Calu3 (cell line): ENCODE results near the gene GUCY1B1. TPM values are rescaled to one million over a fixed set of nuclear protein-coding genes. Genes with fewer than 3 reads are reported as not detected.

Source experiments
- BruUV-seq: library from RNA; stranded (reverse); fragments of 400-500 nt; replicated peaks from 2 replicates; lab custom pipeline; 2021; lab: Mats Ljungman, UMichigan
- CTCF ChIA-PET: fragments of 300-600 bp; sonication (Branson Sonifier 250); formaldehyde crosslinking; loops from one replicate; lab custom pipeline; 2022; ENCODE audit warnings: antibody characterized with exemption; lab: Charles Lee
- DNase-seq: peaks from one replicate; pipeline ENCODE4 v3.0.0; 2022
- H3K27ac Mint-ChIP-seq: one replicate; pipeline ENCODE4 v1.8.0; 2022; ENCODE audit warnings: mixed read lengths; ENCODE audit not compliant: unreplicated experiment
- H3K27me3 Mint-ChIP-seq: one replicate; pipeline ENCODE4 v1.8.0; 2022; ENCODE audit warnings: mixed read lengths; ENCODE audit not compliant: unreplicated experiment
- H3K36me3 Mint-ChIP-seq: one replicate; pipeline ENCODE4 v1.8.0; 2022; ENCODE audit warnings: mild to moderate bottlenecking, moderate library complexity, mixed read lengths; ENCODE audit not compliant: insufficient read depth, unreplicated experiment
- H3K4me1 Mint-ChIP-seq: one replicate; pipeline ENCODE4 v1.8.0; 2022; ENCODE audit warnings: mild to moderate bottlenecking, low read depth, mixed read lengths; ENCODE audit not compliant: unreplicated experiment
- H3K4me3 Mint-ChIP-seq: one replicate; pipeline ENCODE4 v1.8.0; 2022; ENCODE audit warnings: mild to moderate bottlenecking, low read depth, moderate library complexity, mixed read lengths; ENCODE audit not compliant: unreplicated experiment
- H3K9me3 Mint-ChIP-seq: one replicate; pipeline ENCODE4 v1.8.0; 2022; ENCODE audit warnings: low read depth, mixed read lengths; ENCODE audit not compliant: unreplicated experiment
- intact Hi-C: fragments of 100-400 bp; cut with micrococcal nuclease; formaldehyde crosslinking; loops from one replicate; pipeline ENCODE4 v1.10.0; 2022; ENCODE audit not compliant: unreplicated experiment
- total RNA-seq: library from RNA; stranded (reverse); gene quantifications from 2 replicates; pipeline ENCODE4 v1.2.3, GENCODE V29; 2022
- TF ChIP-seq, protein P1 (sequence below): fragments of 200-600 bp; IDR thresholded peaks from one replicate; pipeline ENCODE4 v1.8.0; 2022; ENCODE audit warnings: antibody characterized with exemption; ENCODE audit not compliant: unreplicated experiment

GUCY1B1 gene
- total RNA-seq, 1 experiment from 2014 or later, result 19.3 TPM

GRCh38 chr4:155713911-155714310 is 44.9 kb upstream of the GUCY1B1 start:
- DNase-seq, result no peak
- Mint-ChIP-seq H3K27me3 (no peaks in the 10 kb centered on the region), H3K36me3 (no peaks in the 10 kb centered on the region), H3K27ac (no peak overlapping the region), H3K4me1 (peaks cover 3% of the 10 kb centered on the region), H3K9me3 (no peaks in the 10 kb centered on the region), H3K4me3 (no peak overlapping the region)
- TF ChIP-seq, protein P1, sequence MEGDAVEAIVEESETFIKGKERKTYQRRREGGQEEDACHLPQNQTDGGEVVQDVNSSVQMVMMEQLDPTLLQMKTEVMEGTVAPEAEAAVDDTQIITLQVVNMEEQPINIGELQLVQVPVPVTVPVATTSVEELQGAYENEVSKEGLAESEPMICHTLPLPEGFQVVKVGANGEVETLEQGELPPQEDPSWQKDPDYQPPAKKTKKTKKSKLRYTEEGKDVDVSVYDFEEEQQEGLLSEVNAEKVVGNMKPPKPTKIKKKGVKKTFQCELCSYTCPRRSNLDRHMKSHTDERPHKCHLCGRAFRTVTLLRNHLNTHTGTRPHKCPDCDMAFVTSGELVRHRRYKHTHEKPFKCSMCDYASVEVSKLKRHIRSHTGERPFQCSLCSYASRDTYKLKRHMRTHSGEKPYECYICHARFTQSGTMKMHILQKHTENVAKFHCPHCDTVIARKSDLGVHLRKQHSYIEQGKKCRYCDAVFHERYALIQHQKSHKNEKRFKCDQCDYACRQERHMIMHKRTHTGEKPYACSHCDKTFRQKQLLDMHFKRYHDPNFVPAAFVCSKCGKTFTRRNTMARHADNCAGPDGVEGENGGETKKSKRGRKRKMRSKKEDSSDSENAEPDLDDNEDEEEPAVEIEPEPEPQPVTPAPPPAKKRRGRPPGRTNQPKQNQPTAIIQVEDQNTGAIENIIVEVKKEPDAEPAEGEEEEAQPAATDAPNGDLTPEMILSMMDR, result no peak
- CTCF ChIA-PET, result no interaction called here
- intact Hi-C loops, result no loop called here
- no TSS peak for BruUV-seq

DNA sequence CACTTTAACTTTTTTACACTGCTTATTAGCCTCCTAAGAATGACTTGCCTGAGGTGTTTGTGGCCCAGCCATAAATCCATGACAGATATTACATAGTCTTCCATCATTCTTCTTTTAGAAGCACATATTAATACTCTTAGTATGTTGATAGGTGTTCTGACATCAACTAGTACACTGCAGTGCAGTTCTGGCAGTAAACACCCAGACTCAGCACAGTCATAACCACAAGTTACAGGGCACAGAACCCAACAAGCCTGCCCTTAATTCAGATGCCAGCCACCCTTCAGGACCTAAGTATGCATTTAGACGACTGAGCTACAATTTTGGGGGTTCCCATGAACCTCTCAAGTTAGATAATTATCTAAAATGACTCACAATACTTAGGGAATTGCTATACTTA is 36.5 kb upstream of the GUCY1B1 start:
- Mint-ChIP-seq H3K36me3 (peaks cover 25% of the 10 kb centered on the region), H3K27ac (peak overlapping the region; percentile 85), H3K4me1 (peaks cover 52% of the 10 kb centered on the region), H3K9me3 (peaks cover 3% of the 10 kb centered on the region), H3K27me3 (no peaks in the 10 kb centered on the region), H3K4me3 (peak overlapping the region; percentile 47)
- TF ChIP-seq, protein P1, result no peak
- CTCF ChIA-PET, result no interaction called here
- no peak for DNase-seq
- TSS peak; percentile 49 for BruUV-seq
- intact Hi-C loops, result no loop called here

GRCh38 chr4:155722816-155723499 is 35.9 kb upstream of the GUCY1B1 start:
- peak overlapping the region; percentile 47 for H3K4me3 Mint-ChIP-seq
- H3K27ac Mint-ChIP-seq, result peak overlapping the region; percentile 85
- TF ChIP-seq, protein P1, result no peak
- CTCF ChIA-PET, result no interaction called here
- BruUV-seq, result no TSS peak
- H3K4me1 Mint-ChIP-seq, result peaks cover 52% of the 10 kb centered on the region
- peaks cover 25% of the 10 kb centered on the region for H3K36me3 Mint-ChIP-seq
- H3K9me3 Mint-ChIP-seq, result peaks cover 3% of the 10 kb centered on the region
- H3K27me3 Mint-ChIP-seq, result no peaks in the 10 kb centered on the region
- intact Hi-C loops, result no loop called here
- DNase-seq, result peak; percentile 73

DNA sequence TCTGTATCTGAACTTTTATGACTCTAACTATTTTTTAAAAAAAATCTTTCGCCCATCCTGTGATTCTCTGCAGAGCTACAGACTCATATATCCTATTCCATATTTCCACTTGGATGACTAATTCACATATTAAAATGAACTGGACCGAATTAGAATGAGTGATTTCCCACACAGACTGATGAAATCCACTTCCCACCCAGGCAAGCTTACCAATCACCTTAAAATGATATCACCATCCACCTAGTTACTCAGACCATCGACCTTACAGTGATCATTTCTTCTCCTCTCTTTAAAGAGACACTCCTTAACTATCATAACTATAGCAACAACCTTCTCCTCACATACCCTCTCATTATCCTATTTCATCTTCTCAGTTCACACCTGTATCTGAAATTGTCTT is 34.1 kb upstream of the GUCY1B1 start:
- BruUV-seq, result no TSS peak
- DNase-seq, result no peak
- CTCF ChIA-PET, result no interaction called here
- intact Hi-C loops, result no loop called here
- peaks cover 25% of the 10 kb centered on the region for H3K36me3 Mint-ChIP-seq
- H3K4me1 Mint-ChIP-seq, result peaks cover 41% of the 10 kb centered on the region
- TF ChIP-seq, protein P1, result no peak
- peaks cover 3% of the 10 kb centered on the region for H3K9me3 Mint-ChIP-seq
- H3K27me3 Mint-ChIP-seq, result no peaks in the 10 kb centered on the region
- peak overlapping the region; percentile 85 for H3K27ac Mint-ChIP-seq
- H3K4me3 Mint-ChIP-seq, result no peak overlapping the region
